T-cell (primary cell): ENCODE data around the gene KCNJ6. TPM values are rescaled to one million over a fixed set of nuclear protein-coding genes. Genes with fewer than 3 reads are reported as not detected.

Experiments used
- ATAC-seq, 4 experiments: fragments of 200-7000 bp in 3 of 4; fragments of 150-1000 bp in 1 of 4; cut with Tn5 transposase; replicated peaks in 1 of 4; 1 replicate in 3 of 4; 2 replicates in 1 of 4; pipeline ENCODE4 v1.10.0; 2021; ENCODE audit warnings: moderate library complexity in 3 of 4, mild to moderate bottlenecking in 2 of 4, moderate number of reproducible peaks in 1 of 4
- CTCF ChIA-PET, 2 donors: fragments of 300-600 bp; sonication (Branson Sonifier 250); formaldehyde crosslinking; loops; one replicate each; lab custom pipeline; 2022; ENCODE audit warnings: antibody characterized with exemption in 2 of 2; lab: Charles Lee
- POLR2A ChIA-PET, 2 donors: fragments of 300-600 bp; sonication (Branson Sonifier 250); formaldehyde crosslinking; loops; one replicate each; lab custom pipeline; 2022; ENCODE audit warnings: antibody characterized with exemption in 2 of 2; lab: Charles Lee
- DNase-seq, 35 experiments: peaks; one replicate each; pipeline versions ENCODE4 v3.0.0 to v3.0.0-alpha.2; 2013 to 2023
- H3K27ac ChIP-seq: one replicate; pipeline ENCODE4 v1.5.1; 2013; ENCODE audit warnings: low read length
- H3K27me3 ChIP-seq, 2 experiments: replicated peaks in 1 of 2; 1 replicate in 1 of 2; 2 replicates in 1 of 2; pipeline versions ENCODE4 v1.6.1 to v1.7.0; 2013; ENCODE audit warnings: low read length in 1 of 2, mixed read lengths in 1 of 2; ENCODE audit not compliant: control insufficient read depth in 2 of 2, insufficient read depth in 2 of 2; ENCODE audit errors: extremely low read depth in 1 of 2
- H3K36me3 ChIP-seq, 2 donors: 1 replicate in 1 of 2; 2 replicates in 1 of 2; pipeline versions ENCODE4 v1.6.1 to v1.7.0; 2013; ENCODE audit warnings: low read length in 1 of 2; ENCODE audit not compliant: control insufficient read depth in 2 of 2, insufficient read depth in 1 of 2; ENCODE audit errors: extremely low read depth in 1 of 2
- H3K4me1 ChIP-seq, 2 experiments: 1 replicate in 1 of 2; 2 replicates in 1 of 2; pipeline versions ENCODE4 v1.6.1 to v1.7.0; 2013; ENCODE audit warnings: low read length in 2 of 2, mixed read lengths in 1 of 2; ENCODE audit not compliant: insufficient read depth in 2 of 2, control insufficient read depth in 1 of 2; ENCODE audit errors: extremely low read depth in 1 of 2
- H3K4me3 ChIP-seq, 2 donors: 1 replicate in 1 of 2; 2 replicates in 1 of 2; pipeline versions ENCODE4 v1.5.1 to v1.7.0; 2013; ENCODE audit warnings: mild to moderate bottlenecking in 2 of 2, low read length in 1 of 2, moderate library complexity in 1 of 2; ENCODE audit not compliant: control insufficient read depth in 1 of 2; ENCODE audit errors: extremely low read depth in 1 of 2
- H3K9me3 ChIP-seq: 2 replicates; pipeline ENCODE4 v1.7.0; 2013
- H3K27ac Mint-ChIP-seq, 2 donors: one replicate each; pipeline ENCODE4 v1.8.0; 2020 to 2021; ENCODE audit warnings: mild to moderate bottlenecking in 2 of 2, mixed read lengths in 2 of 2
- H3K27me3 Mint-ChIP-seq, 2 donors: one replicate each; pipeline ENCODE4 v1.8.0; 2021 to 2022; ENCODE audit warnings: mixed read lengths in 2 of 2
- H3K36me3 Mint-ChIP-seq: one replicate; pipeline ENCODE4 v1.8.0; 2021; ENCODE audit warnings: mixed read lengths
- H3K4me1 Mint-ChIP-seq, 3 donors: one replicate each; pipeline ENCODE4 v1.8.0; 2020 to 2022; ENCODE audit warnings: mixed read lengths in 3 of 3, mild to moderate bottlenecking in 1 of 3
- H3K4me3 Mint-ChIP-seq, 3 donors: one replicate each; pipeline ENCODE4 v1.8.0; 2020 to 2022; ENCODE audit warnings: mild to moderate bottlenecking in 3 of 3, mixed read lengths in 3 of 3, moderate library complexity in 3 of 3
- H3K9me3 Mint-ChIP-seq, 3 donors: one replicate each; pipeline ENCODE4 v1.8.0; 2020 to 2022; ENCODE audit warnings: mixed read lengths in 3 of 3
- WGBS: methylation state at CpG from one replicate; pipeline ENCODE4 v1.1.5; 2013; ENCODE audit warnings: missing lambda C conversion rate; ENCODE audit not compliant: insufficient coverage; 5-methylcytosine and 5-hydroxymethylcytosine counted together
- total RNA-seq, 35 experiments: library from RNA in 6 of 35; stranded (reverse) in 6 of 35; fragments of 120-200 nt in 1 of 35; gene quantifications; one replicate each; pipeline versions ENCODE4 v1.2.1 to v1.2.4 and lab custom pipeline; 2013 to 2026

KCNJ6 gene
- total RNA-seq, 5 donors from 2014 or later (not counting 1 experiment from before 2014, with no cell fraction given), result not detected

DNA sequence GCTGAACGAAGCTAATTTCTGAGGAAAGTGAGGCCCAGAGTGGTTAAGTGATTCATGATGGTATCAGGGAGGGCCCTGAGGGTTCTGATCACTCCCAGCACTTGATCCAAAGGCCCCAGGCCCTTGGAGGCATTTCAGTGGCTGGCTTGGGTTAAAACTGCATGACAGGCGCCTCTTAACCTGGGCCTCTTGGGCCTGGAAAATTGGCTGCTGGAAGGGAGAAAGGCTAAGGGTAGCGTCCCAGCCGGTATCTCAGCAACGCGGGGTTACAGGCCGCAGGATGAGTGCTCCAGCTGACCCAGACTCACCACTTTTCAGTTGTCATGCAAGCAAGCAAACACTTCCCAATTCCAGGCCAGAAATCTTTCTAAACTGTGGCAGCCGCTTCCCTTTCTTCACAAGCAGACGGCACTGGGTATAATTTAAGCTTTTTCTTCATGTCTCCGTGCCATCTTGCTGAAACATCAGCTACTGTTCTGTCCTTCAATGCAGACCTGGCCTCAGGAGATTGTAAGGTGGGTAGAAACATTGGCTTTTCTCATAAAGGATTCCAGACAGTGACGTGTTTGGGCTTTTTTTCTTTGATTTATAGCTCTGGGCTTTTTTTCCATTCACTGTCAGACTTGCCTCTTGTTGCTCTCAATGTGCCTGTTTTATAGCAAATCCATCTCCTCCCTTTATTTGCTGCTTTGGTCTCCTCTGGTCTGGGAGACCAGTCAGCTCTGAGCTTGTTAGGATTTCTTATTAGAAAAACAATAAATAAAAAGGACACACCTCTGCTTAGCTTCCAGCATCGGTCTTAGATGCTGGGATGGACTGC is 229.1 kb downstream of the KCNJ6 start:
- Mint-ChIP-seq H3K4me3 (no peak overlapping the region), H3K9me3 (no peaks in the 10 kb centered on the region), H3K27me3 (peaks cover 10 to 11% of the 10 kb centered on the region in 2 donors), H3K27ac (no peak overlapping the region), H3K36me3 (no peaks in the 10 kb centered on the region), H3K4me1 (no peaks in the 10 kb centered on the region)
- Histone ChIP-seq H3K4me3 (no peak overlapping the region), H3K27me3 (peaks cover 0 to 6% of the 10 kb centered on the region in 2 experiments), H3K4me1 (no peaks in the 10 kb centered on the region), H3K36me3 (no peaks in the 10 kb centered on the region), H3K9me3 (no peaks in the 10 kb centered on the region), H3K27ac (no peak overlapping the region)
- ChIA-PET CTCF (interaction anchor here in 1 of 2 donors (1.0 kb wide), 1 partner anchor 9 kb away, joined by 3 read pairs; no protein-coding TSS in a partner anchor), POLR2A (no interaction called here)
- WGBS, result 60% methylated on average over 9 of the region's 12 CpGs
- DNase-seq (no peak), ATAC-seq (no peak)

DNA sequence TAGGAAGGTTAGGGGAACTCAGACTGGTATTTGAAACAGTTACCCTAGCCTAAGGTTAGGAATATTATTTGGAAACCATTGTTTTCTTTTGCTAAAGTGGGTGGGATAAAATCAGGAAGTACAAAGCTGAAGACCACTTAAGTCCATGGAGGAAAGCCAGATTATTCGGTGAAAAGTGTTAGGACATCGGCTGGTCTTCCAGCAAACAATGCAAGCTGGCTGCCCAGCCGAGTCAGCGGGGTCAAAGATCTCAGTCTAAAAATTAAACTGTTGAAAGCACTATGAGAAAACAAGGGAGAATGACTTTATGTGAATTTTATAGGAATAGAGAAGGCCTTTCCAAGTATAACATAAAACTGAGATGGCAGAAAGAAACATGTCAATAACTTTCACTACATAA is 231.7 kb downstream of the KCNJ6 start:
- Mint-ChIP-seq H3K27ac (no peak overlapping the region), H3K9me3 (no peaks in the 10 kb centered on the region), H3K4me1 (no peaks in the 10 kb centered on the region), H3K36me3 (no peaks in the 10 kb centered on the region), H3K27me3 (peaks cover 20 to 25% of the 10 kb centered on the region in 2 donors), H3K4me3 (no peak overlapping the region)
- ATAC-seq, result no peak
- no peaks in the 10 kb centered on the region for H3K36me3 ChIP-seq
- no peak overlapping the region for H3K27ac ChIP-seq
- WGBS, result no CpG with 5 or more reads among the region's 4 CpGs
- no peaks in the 10 kb centered on the region for H3K9me3 ChIP-seq
- no peak overlapping the region for H3K4me3 ChIP-seq
- peaks cover 0 to 6% of the 10 kb centered on the region in 2 experiments for H3K27me3 ChIP-seq
- H3K4me1 ChIP-seq, result no peaks in the 10 kb centered on the region
- no peak for DNase-seq
- ChIA-PET CTCF (no interaction called here), POLR2A (no interaction called here)

DNA sequence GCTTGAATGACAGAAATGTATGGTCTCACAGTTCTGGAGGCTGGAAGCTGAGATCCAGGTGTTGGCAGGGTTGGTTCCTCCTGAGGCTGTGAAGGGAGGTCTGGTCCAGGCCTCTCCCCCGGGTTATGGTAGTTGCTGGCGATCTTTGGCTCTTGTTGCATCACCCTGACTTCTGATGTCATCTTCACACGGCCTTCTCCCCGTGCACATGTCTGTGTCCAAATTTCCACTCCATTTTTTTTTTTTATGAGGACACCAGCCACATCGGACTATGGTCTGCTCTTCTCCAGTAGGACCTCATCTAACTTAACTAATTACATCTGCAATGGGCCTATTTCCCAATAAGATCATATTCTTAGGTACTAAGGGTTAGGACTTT is 232.2 kb downstream of the KCNJ6 start:
- H3K36me3 Mint-ChIP-seq, result no peaks in the 10 kb centered on the region

DNA sequence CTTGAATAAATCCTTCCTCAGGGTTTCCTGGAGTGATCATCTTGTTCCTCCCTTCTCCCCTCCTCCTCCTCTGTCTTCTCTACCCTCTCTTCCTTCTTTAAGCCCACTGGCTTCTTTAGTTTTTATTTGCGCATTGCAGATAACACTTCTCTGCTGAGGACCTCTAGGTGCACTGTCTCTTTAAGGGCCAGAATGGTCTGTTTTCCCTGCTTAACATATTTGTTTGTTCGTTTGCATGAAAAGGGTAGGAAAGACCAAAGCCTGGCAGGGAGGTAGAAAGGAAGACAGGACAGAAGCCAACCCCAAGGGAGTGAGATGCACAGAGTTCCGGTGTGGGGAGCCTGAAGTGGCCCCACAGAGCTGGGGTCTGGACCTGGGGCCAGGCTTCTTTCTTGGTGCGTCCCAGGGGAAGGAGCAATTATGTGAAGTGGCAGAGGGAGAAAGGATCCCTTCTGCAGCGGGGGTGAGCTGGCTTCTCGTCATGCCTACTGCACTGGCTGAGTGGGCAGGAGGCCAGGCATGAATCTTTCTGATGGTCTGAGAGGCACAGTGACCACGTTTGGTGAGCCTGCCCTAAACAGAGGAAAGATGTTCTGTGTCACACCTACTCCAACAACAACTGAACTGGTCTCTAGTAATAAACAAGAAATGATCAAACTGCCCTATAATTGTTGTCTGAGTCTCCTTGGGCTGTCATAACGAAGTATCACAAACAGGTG is 232.7 kb downstream of the KCNJ6 start:
- H3K9me3 Mint-ChIP-seq, result no peaks in the 10 kb centered on the region
- CTCF ChIA-PET, result interaction anchor here in 1 of 2 donors (0.6 kb wide), 1 partner anchor 1095 kb away, joined by 3 read pairs; no protein-coding TSS in a partner anchor
- H3K27ac Mint-ChIP-seq, result no peak overlapping the region
- Histone ChIP-seq H3K4me3 (no peak overlapping the region), H3K9me3 (no peaks in the 10 kb centered on the region), H3K36me3 (no peaks in the 10 kb centered on the region), H3K4me1 (no peaks in the 10 kb centered on the region), H3K27ac (no peak overlapping the region), H3K27me3 (peaks cover 0 to 6% of the 10 kb centered on the region in 2 experiments)
- no peak overlapping the region for H3K4me3 Mint-ChIP-seq
- H3K27me3 Mint-ChIP-seq, result peaks cover 20 to 21% of the 10 kb centered on the region in 2 donors
- H3K4me1 Mint-ChIP-seq, result no peaks in the 10 kb centered on the region
- 49% methylated on average over 6 of the region's 8 CpGs for WGBS
- no peaks in the 10 kb centered on the region for H3K36me3 Mint-ChIP-seq
- DNase-seq (no peak), ATAC-seq (no peak)
- POLR2A ChIA-PET, result no interaction called here

More for the DNA sequence above, 232.2 kb downstream of the KCNJ6 start:
- DNase-seq, result no peak
- ATAC-seq, result no peak
- H3K27me3 Mint-ChIP-seq, result peaks cover 20 to 21% of the 10 kb centered on the region in 2 donors
- H3K4me1 ChIP-seq, result no peaks in the 10 kb centered on the region
- H3K27me3 ChIP-seq, result peaks cover 0 to 6% of the 10 kb centered on the region in 2 experiments
- H3K36me3 ChIP-seq, result no peaks in the 10 kb centered on the region
- ChIA-PET POLR2A (no interaction called here), CTCF (no interaction called here)
- H3K4me3 Mint-ChIP-seq, result no peak overlapping the region
- H3K9me3 Mint-ChIP-seq, result no peaks in the 10 kb centered on the region
- no peaks in the 10 kb centered on the region for H3K9me3 ChIP-seq
- H3K27ac Mint-ChIP-seq, result no peak overlapping the region
- H3K4me3 ChIP-seq, result no peak overlapping the region
- H3K4me1 Mint-ChIP-seq, result no peaks in the 10 kb centered on the region
- 95% methylated on average over 3 of the region's 5 CpGs for WGBS
- H3K27ac ChIP-seq, result no peak overlapping the region

DNA sequence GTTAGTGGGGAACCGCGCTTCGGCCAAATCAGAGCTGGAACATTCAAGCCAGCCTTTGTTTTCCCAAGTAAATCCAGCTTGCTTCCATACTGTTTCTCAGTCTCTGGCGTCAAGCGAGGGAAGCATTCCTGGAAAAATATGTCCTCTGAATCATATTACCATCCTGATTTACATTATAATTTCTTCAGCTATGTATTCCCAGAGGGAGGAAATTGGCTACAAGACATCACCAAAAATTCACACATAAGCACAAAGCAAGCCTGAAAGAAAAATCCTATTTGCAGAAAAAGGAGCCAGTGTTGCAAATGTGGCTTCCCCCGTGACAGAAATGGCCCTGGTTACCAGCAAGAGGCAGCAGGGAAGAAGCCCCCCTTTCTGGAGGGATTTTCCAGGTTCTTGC is 233.3 kb downstream of the KCNJ6 start:
- H3K27ac Mint-ChIP-seq, result no peak overlapping the region
- no peaks in the 10 kb centered on the region for H3K36me3 Mint-ChIP-seq
- DNase-seq (no peak), ATAC-seq (no peak)
- H3K9me3 Mint-ChIP-seq, result no peaks in the 10 kb centered on the region
- Histone ChIP-seq H3K4me3 (no peak overlapping the region), H3K36me3 (no peaks in the 10 kb centered on the region), H3K4me1 (no peaks in the 10 kb centered on the region), H3K9me3 (no peaks in the 10 kb centered on the region), H3K27ac (no peak overlapping the region), H3K27me3 (peaks cover 0 to 6% of the 10 kb centered on the region in 2 experiments)
- no peak overlapping the region for H3K4me3 Mint-ChIP-seq
- H3K27me3 Mint-ChIP-seq, result peaks cover 18 to 21% of the 10 kb centered on the region in 2 donors
- H3K4me1 Mint-ChIP-seq, result no peaks in the 10 kb centered on the region
- ChIA-PET POLR2A (no interaction called here), CTCF (interaction anchor here in 1 of 2 donors (0.6 kb wide), 1 partner anchor 1095 kb away, joined by 3 read pairs; no protein-coding TSS in a partner anchor)
- WGBS, result 97% methylated on average over 5 of the region's 6 CpGs

DNA sequence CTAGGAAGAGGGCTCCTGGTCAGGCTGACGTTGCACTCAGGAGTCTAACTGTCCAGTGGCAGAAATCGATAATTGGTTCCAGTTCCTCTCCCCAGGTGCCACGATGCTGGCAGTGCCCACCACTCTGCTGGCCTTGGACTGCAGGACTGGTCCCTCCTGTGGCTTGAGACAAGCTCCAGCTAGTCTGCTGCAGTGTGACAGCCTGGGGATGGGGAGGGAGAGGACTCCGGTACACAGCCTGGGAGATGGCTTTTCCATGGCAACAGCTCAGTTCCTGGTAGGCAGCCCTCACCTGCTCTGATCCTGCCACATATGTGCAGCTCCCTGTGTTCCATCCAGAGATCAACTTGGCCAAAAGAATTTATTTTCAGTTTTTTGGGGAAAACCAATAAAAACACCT is 239.3 kb downstream of the KCNJ6 start:
- Mint-ChIP-seq H3K4me3 (no peak overlapping the region), H3K4me1 (peaks cover 0 to 2% (median 2%) of the 10 kb centered on the region in 3 donors), H3K27ac (no peak overlapping the region), H3K9me3 (no peaks in the 10 kb centered on the region), H3K27me3 (peaks cover 34 to 46% of the 10 kb centered on the region in 2 donors), H3K36me3 (no peaks in the 10 kb centered on the region)
- Histone ChIP-seq H3K4me3 (no peak overlapping the region), H3K9me3 (no peaks in the 10 kb centered on the region), H3K27me3 (peaks cover 8 to 38% of the 10 kb centered on the region in 2 experiments), H3K27ac (no peak overlapping the region), H3K4me1 (peaks cover 0 to 8% of the 10 kb centered on the region in 2 experiments), H3K36me3 (no peaks in the 10 kb centered on the region)
- ATAC-seq (no peak), DNase-seq (no peak)
- CTCF ChIA-PET, result no interaction called here
- 96% methylated on average over 4 of the region's 4 CpGs for WGBS
- POLR2A ChIA-PET, result no interaction called here
